NCI-H2107 treated with DMSO at 0.1 percent for 48 hours (cell line): ENCODE data around the gene CBR3.

Source experiments
- DNase-seq: peaks from one replicate; lab custom pipeline; 2025; ENCODE audit not compliant: unreplicated experiment; lab: John Stamatoyannopoulos, UW

CBR3 gene

GRCh38 chr21:36155603-36156338 is 20.9 kb downstream of the CBR3 start:
- DNase-seq, result no peak

DNA sequence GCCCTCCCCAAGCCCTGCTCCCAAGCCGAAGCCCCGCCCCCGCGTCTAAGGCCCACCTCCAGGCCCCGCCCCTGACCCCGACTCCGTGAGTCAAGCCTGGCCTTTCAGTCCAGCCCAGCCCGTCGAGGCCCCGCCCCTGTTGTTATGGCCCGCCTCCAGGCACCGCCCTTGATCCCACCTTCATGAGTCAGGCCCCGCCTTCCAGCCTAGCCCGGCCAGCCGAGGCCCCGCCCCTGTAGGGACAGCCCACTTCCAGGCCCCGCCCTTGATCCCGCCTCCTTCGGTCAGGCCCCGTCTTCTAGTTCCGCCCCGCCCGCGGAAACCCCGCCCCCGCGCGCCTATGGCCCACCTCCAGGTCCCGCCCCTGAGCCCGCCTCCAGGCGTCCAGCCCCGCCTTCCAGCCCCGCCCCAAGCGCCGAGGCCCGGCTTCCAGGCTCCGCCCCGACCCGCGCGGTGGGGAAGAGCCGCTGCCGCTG is 21.5 kb downstream of the CBR3 start:
- peak; percentile 96 for DNase-seq

DNA sequence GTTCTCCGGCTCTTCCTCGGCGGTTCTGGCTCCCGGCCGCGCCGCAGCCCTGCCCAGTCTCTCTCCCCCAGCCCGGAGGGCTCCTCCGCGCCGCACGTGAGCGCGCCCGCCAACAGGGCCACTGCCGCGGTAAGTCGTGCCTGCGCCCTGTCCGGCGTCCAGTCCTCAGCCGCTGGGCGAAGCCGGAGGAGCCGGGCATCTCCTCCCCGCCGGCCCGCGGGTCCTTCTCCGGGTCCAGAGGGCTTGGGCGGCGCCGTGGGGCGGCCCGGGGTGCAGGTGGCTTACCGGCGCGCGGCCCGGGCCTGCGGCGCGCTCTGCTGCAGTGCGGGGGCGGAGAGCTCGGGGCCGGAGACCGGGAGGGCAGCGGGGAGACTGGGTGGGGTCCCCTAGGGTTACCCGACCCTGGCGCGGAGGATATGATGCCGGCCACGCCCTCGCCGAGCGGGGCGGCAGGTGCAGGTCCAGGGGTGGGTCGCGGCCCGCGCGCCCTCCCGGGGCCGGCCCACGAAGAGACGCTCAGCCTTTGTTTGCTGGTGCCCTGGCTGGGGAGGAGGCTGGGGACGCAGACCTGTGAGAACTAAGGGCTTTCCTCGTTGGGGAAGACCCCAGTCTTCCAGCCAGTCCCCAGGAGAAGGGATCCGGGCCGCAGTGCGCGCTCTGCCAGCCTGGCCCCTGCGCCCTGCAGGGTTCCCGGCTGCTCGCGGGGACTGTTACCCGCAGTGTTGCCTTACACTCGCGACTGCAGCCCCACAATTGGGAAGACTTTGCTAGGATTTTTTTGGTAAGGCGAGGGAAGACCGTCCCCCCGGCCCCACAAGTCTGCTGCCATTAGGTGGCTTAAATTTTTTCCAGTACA is 22.2 kb downstream of the CBR3 start, which contains the start of gene DOP1B:
TSS of gene DOP1B (plus strand) at position 10 of the 856 bp plus-strand sequence. CDS start 7,910 bp downstream, outside the sequence.
- DNase-seq, result no peak

DNA sequence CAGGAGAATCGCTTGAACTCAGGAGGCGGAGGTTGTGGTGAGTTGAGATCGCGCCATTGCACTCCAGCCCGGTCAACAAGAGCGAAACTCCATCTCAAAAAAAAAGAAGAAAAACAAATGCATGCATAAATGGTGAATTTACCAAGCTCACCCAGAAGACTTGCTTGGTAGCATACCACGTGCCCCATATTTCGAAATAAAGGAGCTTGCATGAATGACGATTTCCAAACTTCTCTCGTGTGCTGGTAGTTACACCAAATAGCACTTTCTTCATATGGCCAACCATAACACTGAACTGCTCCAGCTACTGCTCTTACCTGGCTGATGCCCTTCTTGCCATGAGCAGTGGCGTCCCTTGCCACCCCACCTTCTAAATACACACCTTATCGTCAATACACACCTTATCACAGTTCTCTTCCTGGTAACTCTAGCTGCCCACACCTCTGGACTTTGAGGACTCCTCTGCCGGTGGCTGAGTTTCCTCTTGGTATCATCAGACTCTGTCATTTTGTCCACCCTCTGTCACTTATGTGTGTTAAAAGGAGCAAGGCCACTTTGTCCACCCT is 24.6 kb downstream of the CBR3 start:
- no peak for DNase-seq

- no peak for DNase-seq
Observed at GRCh38 chr21:36160850-36161178, 25.9 kb downstream of the CBR3 start.

DNA sequence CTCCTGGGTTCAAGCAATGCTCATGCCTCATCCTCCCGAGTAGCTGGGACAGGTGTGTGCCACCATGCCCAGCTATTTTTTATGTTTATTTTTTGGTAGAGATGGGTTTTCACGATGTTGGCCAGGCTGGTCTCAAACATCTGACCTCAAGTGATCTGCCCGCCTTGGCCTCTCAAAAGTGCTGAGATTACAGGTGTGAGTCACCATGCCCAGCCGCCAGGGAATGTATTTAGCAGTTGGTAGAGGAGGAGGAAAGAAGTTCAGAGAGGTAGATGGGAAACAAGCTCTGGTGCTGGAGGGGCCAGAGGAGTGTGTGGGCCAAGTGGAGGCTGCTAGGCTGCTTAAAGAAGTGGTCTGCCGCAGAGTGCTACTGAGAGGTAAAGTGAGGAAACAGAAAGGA is 27.8 kb downstream of the CBR3 start:
- DNase-seq, result no peak

- DNase-seq, result peak; percentile 67
Observed at GRCh38 chr21:36163750-36164741, 29.2 kb downstream of the CBR3 start.

GRCh38 chr21:36165356-36165755 is 30.5 kb downstream of the CBR3 start:
- DNase-seq, result no peak

- DNase-seq, result no peak
Observed at GRCh38 chr21:36166705-36167104, 31.8 kb downstream of the CBR3 start.

DNA sequence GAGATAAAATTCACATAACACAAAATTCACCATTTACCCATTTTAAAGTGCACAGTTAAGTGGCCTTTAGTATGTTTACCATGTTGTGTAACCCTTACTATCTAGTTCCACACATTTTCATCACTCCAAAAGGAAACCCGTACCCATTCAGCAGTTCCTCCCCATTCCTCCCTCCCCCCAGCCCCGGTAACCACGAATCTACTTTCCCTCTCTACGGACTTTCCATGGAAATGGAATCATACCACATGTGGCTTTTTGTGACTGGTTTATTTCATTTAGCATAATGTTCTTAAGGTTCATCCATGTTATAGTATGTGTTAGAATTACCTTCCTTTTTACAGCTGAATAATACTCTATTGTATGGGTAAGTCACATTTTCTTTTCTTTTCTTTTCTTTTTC is 32.7 kb downstream of the CBR3 start:
- DNase-seq, result no peak

- DNase-seq, result no peak
Observed at GRCh38 chr21:36169470-36170128, 34.7 kb downstream of the CBR3 start.

GRCh38 chr21:36170823-36171222 is 35.9 kb downstream of the CBR3 start:
- DNase-seq, result no peak

GRCh38 chr21:36171336-36171735 is 36.5 kb downstream of the CBR3 start:
- no peak for DNase-seq

- no peak for DNase-seq
Observed at GRCh38 chr21:36171741-36172331, 37.0 kb downstream of the CBR3 start.

GRCh38 chr21:36174780-36175179 is 39.9 kb downstream of the CBR3 start:
- DNase-seq, result no peak

- DNase-seq, result no peak
Observed at GRCh38 chr21:36175771-36176565, 41.1 kb downstream of the CBR3 start.

- no peak for DNase-seq
Observed at GRCh38 chr21:36178349-36178748, 43.5 kb downstream of the CBR3 start.

- DNase-seq, result no peak
Observed at GRCh38 chr21:36179145-36179544, 44.3 kb downstream of the CBR3 start.

GRCh38 chr21:36180963-36181362 is 46.1 kb downstream of the CBR3 start:
- no peak for DNase-seq
